OCI-LY3 (cell line): ENCODE measurements around the gene ELF1.

Experiments used
- EZH2phosphoT487 ChIP-seq: fragments of 200-600 bp; shearing (Covaris generic); IDR thresholded peaks from 2 replicates; pipeline ENCODE4 v1.6.1; 2018; ENCODE audit warnings: antibody characterized with exemption, mixed run types, low read depth
- TF ChIP-seq, protein P1 (sequence below): fragments of 200-600, 300-600 bp; sonication (generic); IDR thresholded peaks from 2 replicates; pipeline ENCODE4 v1.5.1; 2014; ENCODE audit warnings: antibody characterized with exemption, low read length, low read depth

DNA sequence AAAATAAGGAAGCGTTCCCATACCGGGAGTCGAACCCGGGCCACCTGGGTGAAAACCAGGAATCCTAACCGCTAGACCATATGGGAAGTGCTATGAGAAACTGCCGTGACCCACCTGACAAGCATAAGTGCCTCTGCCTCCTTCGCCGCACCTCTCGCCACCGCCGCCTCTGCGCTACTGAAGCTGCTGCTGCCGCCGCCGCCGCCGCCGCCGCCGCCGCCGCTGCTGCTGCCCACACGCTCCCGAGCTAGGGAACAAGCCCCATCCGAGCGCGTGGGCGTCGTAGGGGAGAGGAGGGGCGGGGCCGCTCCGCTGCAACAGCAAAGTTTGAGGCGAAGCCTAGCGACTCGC lies 41.6 kb upstream of the ELF1 start:
- TF ChIP-seq, protein P1, sequence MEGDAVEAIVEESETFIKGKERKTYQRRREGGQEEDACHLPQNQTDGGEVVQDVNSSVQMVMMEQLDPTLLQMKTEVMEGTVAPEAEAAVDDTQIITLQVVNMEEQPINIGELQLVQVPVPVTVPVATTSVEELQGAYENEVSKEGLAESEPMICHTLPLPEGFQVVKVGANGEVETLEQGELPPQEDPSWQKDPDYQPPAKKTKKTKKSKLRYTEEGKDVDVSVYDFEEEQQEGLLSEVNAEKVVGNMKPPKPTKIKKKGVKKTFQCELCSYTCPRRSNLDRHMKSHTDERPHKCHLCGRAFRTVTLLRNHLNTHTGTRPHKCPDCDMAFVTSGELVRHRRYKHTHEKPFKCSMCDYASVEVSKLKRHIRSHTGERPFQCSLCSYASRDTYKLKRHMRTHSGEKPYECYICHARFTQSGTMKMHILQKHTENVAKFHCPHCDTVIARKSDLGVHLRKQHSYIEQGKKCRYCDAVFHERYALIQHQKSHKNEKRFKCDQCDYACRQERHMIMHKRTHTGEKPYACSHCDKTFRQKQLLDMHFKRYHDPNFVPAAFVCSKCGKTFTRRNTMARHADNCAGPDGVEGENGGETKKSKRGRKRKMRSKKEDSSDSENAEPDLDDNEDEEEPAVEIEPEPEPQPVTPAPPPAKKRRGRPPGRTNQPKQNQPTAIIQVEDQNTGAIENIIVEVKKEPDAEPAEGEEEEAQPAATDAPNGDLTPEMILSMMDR = no peak
- TF ChIP-seq EZH2phosphoT487 = no peak
